Measurements from ENCODE around the gene GALK2.
"Not testable (repeated sequence)": the region's sequence is repeated elsewhere in the genome, so short reads cannot be mapped to it uniquely, and the experiment has no call there.

The GALK2 gene

GRCh38 chr15:49178497-49178896 is 8.4 kb downstream of the GALK2 start:
- TF ChIP-seq CTCF (IDR thresholded peaks at IDR 0.05; ENCODE audit: control insufficient read depth, extremely low read depth, insufficient read depth) = no peak
- DNase-seq (ENCODE audit: low read depth) = no peak
- H3K4me3 ChIP-seq (ENCODE audit: low read depth, low read length) = no peak overlapping the region

- TF ChIP-seq CTCF (IDR thresholded peaks at IDR 0.05; ENCODE audit: control insufficient read depth, extremely low read depth, insufficient read depth) = no peak
- no peak overlapping the region for H3K4me3 ChIP-seq (ENCODE audit: low read depth, low read length)
- no peak for DNase-seq (ENCODE audit: low read depth)
Measured at GRCh38 chr15:49179433-49180190, 9.6 kb downstream of the GALK2 start.

DNA sequence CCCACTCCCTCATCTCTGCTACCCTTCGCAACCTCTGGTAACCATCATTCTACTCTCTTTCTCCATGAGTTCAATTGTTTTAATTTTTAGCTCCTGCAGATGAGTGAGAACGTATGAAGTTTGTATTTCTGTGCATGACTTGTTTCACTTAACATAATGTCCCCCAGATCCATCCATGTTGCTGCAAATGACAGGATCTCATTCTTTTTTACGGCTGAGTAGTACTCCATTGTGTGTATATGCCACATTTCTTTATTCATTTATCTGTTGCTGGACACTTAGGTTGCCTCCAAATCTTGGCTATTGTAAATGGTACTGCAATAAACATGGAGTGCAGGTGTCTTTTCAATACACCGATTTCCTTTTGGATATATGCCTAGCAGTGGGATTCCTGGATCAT is 12.1 kb downstream of the GALK2 start:
- no peak for TF ChIP-seq CTCF (IDR thresholded peaks at IDR 0.05; ENCODE audit: control insufficient read depth, extremely low read depth, insufficient read depth)
- no peak for DNase-seq (ENCODE audit: low read depth)

GRCh38 chr15:49183741-49184140 is 13.7 kb downstream of the GALK2 start:
- H3K4me3 ChIP-seq (ENCODE audit: low read depth, low read length); DNase-seq (ENCODE audit: low read depth): not testable (repeated sequence)

More for the DNA sequence above, 12.1 kb downstream of the GALK2 start:
- H3K4me3 ChIP-seq (ENCODE audit: low read depth, low read length) = no peak overlapping the region

GRCh38 chr15:49185473-49185872 is 15.4 kb downstream of the GALK2 start:
- H3K4me3 ChIP-seq (ENCODE audit: low read depth, low read length) = no peak overlapping the region
- TF ChIP-seq CTCF (IDR thresholded peaks at IDR 0.05; ENCODE audit: control insufficient read depth, extremely low read depth, insufficient read depth) = no peak
- DNase-seq (ENCODE audit: low read depth) = no peak

GRCh38 chr15:49187549-49188245 is 17.6 kb downstream of the GALK2 start:
- no peak for DNase-seq (ENCODE audit: low read depth)
- TF ChIP-seq CTCF (IDR thresholded peaks at IDR 0.05; ENCODE audit: control insufficient read depth, extremely low read depth, insufficient read depth) = no peak
- no peak overlapping the region for H3K4me3 ChIP-seq (ENCODE audit: low read depth, low read length)

DNA sequence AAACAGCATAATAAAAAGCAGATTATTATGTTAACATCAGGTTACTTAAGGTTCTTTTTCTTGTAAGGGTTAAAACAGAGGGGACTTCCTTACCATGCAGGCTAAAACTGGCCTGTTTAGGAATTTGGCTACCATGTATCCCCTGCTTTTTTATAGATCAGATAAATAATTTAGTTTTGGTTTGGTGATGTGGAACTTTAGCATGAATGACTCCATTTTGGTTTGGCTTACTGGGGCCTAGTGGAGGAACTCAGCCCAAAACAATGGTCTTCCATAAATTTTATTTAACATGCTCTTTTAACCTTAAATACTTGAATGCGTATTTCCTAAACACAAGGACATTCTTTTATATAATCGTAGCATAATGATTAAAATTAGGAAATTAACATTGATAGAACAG is 18.9 kb downstream of the GALK2 start:
- H3K4me3 ChIP-seq (ENCODE audit: low read depth, low read length) = no peak overlapping the region
- DNase-seq (ENCODE audit: low read depth) = no peak
- TF ChIP-seq CTCF (IDR thresholded peaks at IDR 0.05; ENCODE audit: control insufficient read depth, extremely low read depth, insufficient read depth) = no peak

Data from LNCaP clone FGC (cell line).